Measurements from ENCODE around the gene KCNIP4. TPM values are rescaled to one million over a fixed set of nuclear protein-coding genes. Genes with fewer than 3 reads are reported as not detected.

The KCNIP4 gene
- total and polyA plus RNA-seq, 9 of the 15 experiments (the other 6 are each of a cell fraction or from before 2014, with no cell fraction given) = 0.25 to 0.41 TPM; not detected in 7

DNA sequence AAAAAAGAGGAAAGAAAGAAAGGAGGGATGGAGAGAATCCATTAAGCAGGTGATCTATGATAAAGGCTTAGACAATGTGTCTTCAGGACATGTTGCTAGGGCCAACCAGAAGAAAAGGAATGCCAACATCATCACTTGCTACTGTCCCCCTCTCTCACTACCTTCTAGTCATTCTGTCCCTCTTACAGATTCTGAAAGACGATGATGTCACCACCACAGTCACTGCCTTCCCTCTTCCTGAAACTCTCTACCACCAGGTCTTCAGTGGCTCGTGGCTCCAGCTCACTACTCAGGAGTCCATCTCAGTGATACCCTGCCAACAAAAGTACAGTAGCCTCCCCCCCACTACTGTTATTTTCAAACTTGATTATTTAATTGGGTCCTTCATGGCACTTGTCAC lies 64.0 kb downstream of the KCNIP4 start:
- H2AFZ ChIP-seq (ENCODE audit: low read depth, low read length) = no peak overlapping the region
- no peak overlapping the region for H3K9ac ChIP-seq (ENCODE audit: insufficient read depth in 1 of 2, low read depth in 2 of 2, low read length in 2 of 2)
- intact Hi-C loops (cut with micrococcal nuclease) (no loop called here), in situ Hi-C loops (cut with MboI) (no loop called here)
- no peaks in the 10 kb centered on the region for H3K9me3 ChIP-seq (replicated peaks; ENCODE audit: control insufficient read depth, insufficient read depth, low read depth, low read length)
- ChIA-PET CTCF (ENCODE audit: low intra/inter-chr PET ratio) (no interaction called here), POLR2A (no interaction called here)
- BruUV-seq (replicated peaks) = no TSS peak
- H3K4me2 ChIP-seq (ENCODE audit: insufficient read depth, low read length) = no peak overlapping the region
- no peaks in the 10 kb centered on the region for H3K9me1 ChIP-seq (ENCODE audit: control insufficient read depth, insufficient read depth, low read length)
- H3K36me3 ChIP-seq (ENCODE audit: control insufficient read depth, insufficient read depth, low read length) = no peaks in the 10 kb centered on the region
- ATAC-seq (no peak), DNase-seq (ENCODE audit: extremely low read depth in 1 of 4, low spot score in 3 of 4) (no peak), FAIRE-seq (no peak)
- no peaks in the 10 kb centered on the region for H3K27me3 ChIP-seq (ENCODE audit: control insufficient read depth in 2 of 2, insufficient read depth in 2 of 2, low read length in 2 of 2)
- H3K4me3 ChIP-seq = no peak overlapping the region
- TF ChIP-seq, protein P1, sequence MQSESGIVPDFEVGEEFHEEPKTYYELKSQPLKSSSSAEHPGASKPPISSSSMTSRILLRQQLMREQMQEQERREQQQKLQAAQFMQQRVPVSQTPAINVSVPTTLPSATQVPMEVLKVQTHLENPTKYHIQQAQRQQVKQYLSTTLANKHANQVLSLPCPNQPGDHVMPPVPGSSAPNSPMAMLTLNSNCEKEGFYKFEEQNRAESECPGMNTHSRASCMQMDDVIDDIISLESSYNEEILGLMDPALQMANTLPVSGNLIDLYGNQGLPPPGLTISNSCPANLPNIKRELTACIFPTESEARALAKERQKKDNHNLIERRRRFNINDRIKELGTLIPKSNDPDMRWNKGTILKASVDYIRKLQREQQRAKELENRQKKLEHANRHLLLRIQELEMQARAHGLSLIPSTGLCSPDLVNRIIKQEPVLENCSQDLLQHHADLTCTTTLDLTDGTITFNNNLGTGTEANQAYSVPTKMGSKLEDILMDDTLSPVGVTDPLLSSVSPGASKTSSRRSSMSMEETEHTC (IDR thresholded peaks at IDR 0.05) = no peak
- TF ChIP-seq TRIM24 (IDR thresholded peaks at IDR 0.05) (no peak), MLX (CRISPR knock-in tag; conservative IDR thresholded peaks at IDR 0.05) (no peak), ZNF431 (CRISPR knock-in tag; IDR thresholded peaks at IDR 0.05) (no peak), ZNF324 (CRISPR knock-in tag; IDR thresholded peaks at IDR 0.05) (no peak), KLF16 (IDR thresholded peaks at IDR 0.05) (no peak), FOS (IDR thresholded peaks at IDR 0.05; ENCODE audit: extremely low read depth, insufficient read length) (no peak), POLR2B (IDR thresholded peaks at IDR 0.05; ENCODE audit: low read depth, partially characterized antibody) (no peak), ZNF121 (CRISPR knock-in tag; conservative IDR thresholded peaks at IDR 0.05) (no peak), PYGO2 (tag; IDR thresholded peaks at IDR 0.05) (no peak), ZNF764 (CRISPR knock-in tag; IDR thresholded peaks at IDR 0.05; ENCODE audit: low read depth) (no peak), SMARCE1 (IDR thresholded peaks at IDR 0.05) (no peak)
- TF ChIP-seq, protein P2, sequence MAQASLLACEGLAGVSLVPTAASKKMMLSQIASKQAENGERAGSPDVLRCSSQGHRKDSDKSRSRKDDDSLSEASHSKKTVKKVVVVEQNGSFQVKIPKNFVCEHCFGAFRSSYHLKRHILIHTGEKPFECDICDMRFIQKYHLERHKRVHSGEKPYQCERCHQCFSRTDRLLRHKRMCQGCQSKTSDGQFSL (CRISPR knock-in tag; IDR thresholded peaks at IDR 0.05) = no peak
- TF ChIP-seq, protein P2 (tag; IDR thresholded peaks at IDR 0.05) = no peak
- TF ChIP-seq, protein P3, sequence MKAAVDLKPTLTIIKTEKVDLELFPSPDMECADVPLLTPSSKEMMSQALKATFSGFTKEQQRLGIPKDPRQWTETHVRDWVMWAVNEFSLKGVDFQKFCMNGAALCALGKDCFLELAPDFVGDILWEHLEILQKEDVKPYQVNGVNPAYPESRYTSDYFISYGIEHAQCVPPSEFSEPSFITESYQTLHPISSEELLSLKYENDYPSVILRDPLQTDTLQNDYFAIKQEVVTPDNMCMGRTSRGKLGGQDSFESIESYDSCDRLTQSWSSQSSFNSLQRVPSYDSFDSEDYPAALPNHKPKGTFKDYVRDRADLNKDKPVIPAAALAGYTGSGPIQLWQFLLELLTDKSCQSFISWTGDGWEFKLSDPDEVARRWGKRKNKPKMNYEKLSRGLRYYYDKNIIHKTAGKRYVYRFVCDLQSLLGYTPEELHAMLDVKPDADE (conservative IDR thresholded peaks at IDR 0.05; ENCODE audit: control insufficient read depth, low read depth, low read length) = no peak
- TF ChIP-seq, protein P4, sequence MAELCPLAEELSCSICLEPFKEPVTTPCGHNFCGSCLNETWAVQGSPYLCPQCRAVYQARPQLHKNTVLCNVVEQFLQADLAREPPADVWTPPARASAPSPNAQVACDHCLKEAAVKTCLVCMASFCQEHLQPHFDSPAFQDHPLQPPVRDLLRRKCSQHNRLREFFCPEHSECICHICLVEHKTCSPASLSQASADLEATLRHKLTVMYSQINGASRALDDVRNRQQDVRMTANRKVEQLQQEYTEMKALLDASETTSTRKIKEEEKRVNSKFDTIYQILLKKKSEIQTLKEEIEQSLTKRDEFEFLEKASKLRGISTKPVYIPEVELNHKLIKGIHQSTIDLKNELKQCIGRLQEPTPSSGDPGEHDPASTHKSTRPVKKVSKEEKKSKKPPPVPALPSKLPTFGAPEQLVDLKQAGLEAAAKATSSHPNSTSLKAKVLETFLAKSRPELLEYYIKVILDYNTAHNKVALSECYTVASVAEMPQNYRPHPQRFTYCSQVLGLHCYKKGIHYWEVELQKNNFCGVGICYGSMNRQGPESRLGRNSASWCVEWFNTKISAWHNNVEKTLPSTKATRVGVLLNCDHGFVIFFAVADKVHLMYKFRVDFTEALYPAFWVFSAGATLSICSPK (IDR thresholded peaks at IDR 0.05; ENCODE audit: borderline replicate concordance) = no peak
- WGBS (ENCODE audit: insufficient coverage, low coverage, missing lambda C conversion rate) = 0% methylated on average over 1 of the region's 2 CpGs
- no peaks in the 10 kb centered on the region for H3K4me1 ChIP-seq (replicated peaks in 1 of 2; ENCODE audit: control insufficient read depth in 2 of 2, insufficient read depth in 2 of 2, low read length in 2 of 2)
- no peak overlapping the region for H3K27ac ChIP-seq (ENCODE audit: extremely low read depth, low read depth, low read length)
- H4K20me1 ChIP-seq (replicated peaks; ENCODE audit: control insufficient read depth, insufficient read depth, low read length) = no peaks in the 10 kb centered on the region
- H3K79me2 ChIP-seq (ENCODE audit: control insufficient read depth, insufficient read depth, low read length) = no peaks in the 10 kb centered on the region
